DND-41 (cell line): ENCODE measurements around the gene CARHSP1.

Experiments
- ATAC-seq: fragments of 200-7000 bp; cut with Tn5 transposase; 3 replicates; pipeline ENCODE4 v1.9.1; 2021; ENCODE audit warnings: low read depth; ENCODE audit not compliant: insufficient read depth
- DNase-seq: peaks from one replicate; pipeline ENCODE4 v3.0.0-alpha.2; 2020
- H2AFZ ChIP-seq: 2 replicates; pipeline ENCODE4 v1.6.0; 2012; ENCODE audit warnings: low read depth, low read length
- H3K27ac ChIP-seq: 2 replicates; pipeline ENCODE4 v1.5.1; 2012; ENCODE audit warnings: low read length, inconsistent platforms
- H3K27me3 ChIP-seq: fragments of 200-600 bp; sonication (generic); 2 replicates; pipeline ENCODE4 v1.6.0; 2012; ENCODE audit warnings: low read length, mild to moderate bottlenecking, inconsistent platforms; ENCODE audit not compliant: insufficient read depth, poor library complexity
- H3K36me3 ChIP-seq: 2 replicates; pipeline ENCODE4 v1.5.1; 2012; ENCODE audit warnings: low read length, inconsistent platforms; ENCODE audit not compliant: insufficient read depth
- H3K4me1 ChIP-seq: 2 replicates; pipeline ENCODE4 v1.5.1; 2012; ENCODE audit warnings: mild to moderate bottlenecking, low read length; ENCODE audit not compliant: insufficient read depth
- H3K4me2 ChIP-seq: 2 replicates; pipeline ENCODE4 v1.6.0; 2012; ENCODE audit warnings: mild to moderate bottlenecking, moderate library complexity, low read length, inconsistent platforms; ENCODE audit not compliant: insufficient read depth
- H3K4me3 ChIP-seq, 2 experiments: fragments of 200-600 bp in 1 of 2; shearing (Covaris generic) in 1 of 2; 2 replicates each; pipeline ENCODE4 v1.5.1; 2012 to 2016; ENCODE audit warnings: inconsistent platforms in 2 of 2, low read length in 2 of 2, mild to moderate bottlenecking in 2 of 2, low read depth in 1 of 2, moderate library complexity in 1 of 2
- H3K79me2 ChIP-seq: 2 replicates; pipeline ENCODE4 v1.6.0; 2012; ENCODE audit warnings: low read length, inconsistent platforms; ENCODE audit not compliant: insufficient read depth
- H3K9ac ChIP-seq: 2 replicates; pipeline ENCODE4 v1.6.0; 2012; ENCODE audit warnings: low read depth, mild to moderate bottlenecking, inconsistent platforms, low read length, moderate library complexity
- H3K9me3 ChIP-seq: 2 replicates; pipeline ENCODE4 v1.5.1; 2012; ENCODE audit warnings: low read length, moderate library complexity, mild to moderate bottlenecking, inconsistent platforms; ENCODE audit not compliant: insufficient read depth, severe bottlenecking
- H4K20me1 ChIP-seq: 2 replicates; pipeline ENCODE4 v1.6.0; 2012; ENCODE audit warnings: low read length; ENCODE audit not compliant: insufficient read depth
- EZH2 ChIP-seq: IDR thresholded peaks from 3 replicates; pipeline ENCODE4 v1.6.1; 2012; ENCODE audit warnings: borderline replicate concordance, low read depth, mild to moderate bottlenecking, moderate library complexity, low read length, inconsistent platforms; ENCODE audit not compliant: severe bottlenecking
- TF ChIP-seq, protein P1 (sequence below): IDR thresholded peaks from 2 replicates; pipeline ENCODE4 v1.5.1; 2012; ENCODE audit warnings: borderline replicate concordance, low read length, moderate library complexity, mild to moderate bottlenecking; ENCODE audit not compliant: poor library complexity, severe bottlenecking; ENCODE audit errors: extremely low read depth

The CARHSP1 gene

DNA sequence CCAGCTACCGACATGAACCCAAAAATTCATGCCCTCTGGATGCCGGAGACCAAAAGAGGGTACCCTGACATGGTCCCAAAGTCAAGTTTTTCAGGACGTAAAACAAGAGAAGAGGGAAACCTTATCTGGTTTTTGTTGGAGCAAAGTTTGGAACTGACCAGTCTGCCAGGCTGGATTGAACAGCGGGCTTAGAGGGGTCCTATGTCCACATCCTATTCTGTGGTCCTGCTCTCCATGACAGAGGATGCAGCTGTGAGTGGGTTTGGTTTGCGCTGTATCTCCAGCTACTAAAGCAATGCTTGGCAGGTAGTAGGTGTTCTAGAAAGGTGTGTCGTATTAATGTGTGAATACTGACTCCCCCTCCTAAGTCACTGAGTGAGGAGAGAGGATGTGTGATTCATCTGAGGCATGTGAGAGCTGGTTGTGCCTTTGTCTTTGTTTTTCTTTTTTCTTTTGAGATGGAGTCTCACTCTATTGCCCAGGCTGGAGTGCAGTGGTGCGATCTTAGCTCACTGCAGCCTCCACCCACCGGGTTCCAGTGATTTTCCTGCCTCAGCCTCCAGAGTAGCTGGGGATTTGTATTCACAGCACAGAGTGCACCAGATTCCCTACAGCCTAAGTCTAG is 40.2 kb downstream of the CARHSP1 start:
- Histone ChIP-seq H3K4me1 (peaks cover 48% of the 10 kb centered on the region), H3K27ac (0 out of 2 replicates have a peak overlapping the region, but pooled peaks have one; percentile 1), H3K9ac (no peak overlapping the region), H3K27me3 (no peaks in the 10 kb centered on the region), H4K20me1 (peaks cover 27% of the 10 kb centered on the region), H3K36me3 (peaks cover 61% of the 10 kb centered on the region), H2AFZ (no peak overlapping the region), H3K9me3 (no peaks in the 10 kb centered on the region), H3K79me2 (peaks cover 38% of the 10 kb centered on the region), H3K4me2 (no peak overlapping the region), H3K4me3 (no peak overlapping the region)
- TF ChIP-seq, protein P1, sequence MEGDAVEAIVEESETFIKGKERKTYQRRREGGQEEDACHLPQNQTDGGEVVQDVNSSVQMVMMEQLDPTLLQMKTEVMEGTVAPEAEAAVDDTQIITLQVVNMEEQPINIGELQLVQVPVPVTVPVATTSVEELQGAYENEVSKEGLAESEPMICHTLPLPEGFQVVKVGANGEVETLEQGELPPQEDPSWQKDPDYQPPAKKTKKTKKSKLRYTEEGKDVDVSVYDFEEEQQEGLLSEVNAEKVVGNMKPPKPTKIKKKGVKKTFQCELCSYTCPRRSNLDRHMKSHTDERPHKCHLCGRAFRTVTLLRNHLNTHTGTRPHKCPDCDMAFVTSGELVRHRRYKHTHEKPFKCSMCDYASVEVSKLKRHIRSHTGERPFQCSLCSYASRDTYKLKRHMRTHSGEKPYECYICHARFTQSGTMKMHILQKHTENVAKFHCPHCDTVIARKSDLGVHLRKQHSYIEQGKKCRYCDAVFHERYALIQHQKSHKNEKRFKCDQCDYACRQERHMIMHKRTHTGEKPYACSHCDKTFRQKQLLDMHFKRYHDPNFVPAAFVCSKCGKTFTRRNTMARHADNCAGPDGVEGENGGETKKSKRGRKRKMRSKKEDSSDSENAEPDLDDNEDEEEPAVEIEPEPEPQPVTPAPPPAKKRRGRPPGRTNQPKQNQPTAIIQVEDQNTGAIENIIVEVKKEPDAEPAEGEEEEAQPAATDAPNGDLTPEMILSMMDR, result no peak
- no peak for TF ChIP-seq EZH2
- no peak for DNase-seq
- no peak for ATAC-seq

DNA sequence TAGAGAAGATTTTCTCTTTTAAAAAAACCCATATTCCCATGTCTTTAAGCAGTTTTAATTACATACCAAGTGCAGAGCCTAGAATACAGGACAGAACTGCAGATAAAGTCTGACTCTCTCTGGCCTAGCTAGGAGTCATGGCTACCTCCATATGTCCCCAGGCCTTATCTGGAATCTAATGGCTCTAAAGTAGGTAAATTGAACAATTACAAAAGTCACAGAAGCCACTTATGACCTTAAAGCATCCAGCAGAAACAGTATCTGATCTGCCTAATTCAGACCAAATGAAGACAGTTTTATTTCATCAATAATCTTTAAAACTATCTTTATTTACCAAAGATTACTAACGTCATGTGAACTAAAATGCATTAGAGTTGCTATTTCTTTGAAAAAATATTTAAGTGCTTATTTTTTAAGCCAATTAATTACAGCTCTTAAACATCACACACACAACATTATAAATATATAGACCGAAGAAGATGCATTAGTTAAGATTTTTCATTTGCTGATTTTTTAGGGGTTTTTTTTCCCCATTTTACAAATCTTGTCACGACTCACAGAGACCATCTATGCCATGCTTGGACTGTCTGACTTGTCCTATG is 42.4 kb downstream of the CARHSP1 start:
- H3K27ac ChIP-seq, result no peak overlapping the region
- H3K9ac ChIP-seq, result no peak overlapping the region
- peaks cover 53% of the 10 kb centered on the region for H3K79me2 ChIP-seq
- H4K20me1 ChIP-seq, result peaks cover 29% of the 10 kb centered on the region
- DNase-seq, result no peak
- H3K4me2 ChIP-seq, result no peak overlapping the region
- H3K9me3 ChIP-seq, result no peaks in the 10 kb centered on the region
- peaks cover 80% of the 10 kb centered on the region for H3K36me3 ChIP-seq
- H3K4me1 ChIP-seq, result peaks cover 27% of the 10 kb centered on the region
- H3K4me3 ChIP-seq, result no peak overlapping the region
- TF ChIP-seq EZH2, result no peak
- TF ChIP-seq, protein P1, result no peak
- no peak overlapping the region for H2AFZ ChIP-seq
- no peak for ATAC-seq
- no peaks in the 10 kb centered on the region for H3K27me3 ChIP-seq

DNA sequence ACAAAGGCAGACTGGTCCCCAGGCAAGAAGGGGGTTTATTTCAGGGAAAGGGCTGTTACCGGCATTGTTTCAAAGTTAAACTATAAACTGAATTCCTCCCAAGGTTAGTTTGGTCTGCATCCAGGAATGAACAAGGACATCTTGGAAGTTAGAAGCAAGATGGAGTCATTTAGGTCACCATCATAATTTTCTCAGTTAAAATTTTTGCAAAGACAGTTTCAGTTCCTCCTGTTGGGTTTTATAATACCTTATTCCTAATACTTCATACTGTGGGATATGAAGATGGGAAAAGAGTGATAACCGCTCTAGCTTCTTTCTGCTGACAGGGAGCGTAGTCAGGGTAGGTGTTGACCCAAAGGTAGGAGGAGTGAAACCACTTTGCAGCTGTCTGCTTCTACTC is 46.4 kb downstream of the CARHSP1 start:
- H3K27ac ChIP-seq, result no peak overlapping the region
- peaks cover 3% of the 10 kb centered on the region for H3K4me1 ChIP-seq
- no peak for ATAC-seq
- no peak overlapping the region for H3K9ac ChIP-seq
- peaks cover 85% of the 10 kb centered on the region for H3K36me3 ChIP-seq
- DNase-seq, result no peak
- TF ChIP-seq, protein P1, result no peak
- no peak for TF ChIP-seq EZH2
- H3K4me3 ChIP-seq, result no peak overlapping the region
- H3K27me3 ChIP-seq, result no peaks in the 10 kb centered on the region
- H3K79me2 ChIP-seq, result peaks cover 64% of the 10 kb centered on the region
- H3K4me2 ChIP-seq, result no peak overlapping the region
- no peak overlapping the region for H2AFZ ChIP-seq
- peaks cover 19% of the 10 kb centered on the region; the same call in 1 of the 2 replicates for H4K20me1 ChIP-seq
- no peaks in the 10 kb centered on the region for H3K9me3 ChIP-seq
